GM19240 (cell line): ENCODE results near the gene LPAR1.

Source experiments
- DNase-seq: peaks from one replicate; pipeline ENCODE4 v3.0.0; 2011; ENCODE audit warnings: low spot score; ENCODE audit not compliant: insufficient read length

Gene LPAR1

GRCh38 chr9:110921705-110922104 is 116.6 kb downstream of the LPAR1 start:
- no peak for DNase-seq

- DNase-seq, result no peak
These were observed 118.7 kb downstream of the LPAR1 start for GRCh38 chr9:110919609-110920008.

GRCh38 chr9:110919050-110919435 is 119.2 kb downstream of the LPAR1 start:
- DNase-seq, result no peak

- DNase-seq, result no peak
These were observed 119.8 kb downstream of the LPAR1 start for GRCh38 chr9:110918316-110919049.

- no peak for DNase-seq
These were observed 121.9 kb downstream of the LPAR1 start for GRCh38 chr9:110916403-110916802.

- no peak for DNase-seq
These were observed 125.6 kb downstream of the LPAR1 start for GRCh38 chr9:110912419-110913291.

- DNase-seq, result no peak
These were observed 126.4 kb downstream of the LPAR1 start for GRCh38 chr9:110911659-110912418.

GRCh38 chr9:110908894-110909293 is 129.4 kb downstream of the LPAR1 start:
- DNase-seq, result no peak

- no peak for DNase-seq
These were observed 137.4 kb downstream of the LPAR1 start for GRCh38 chr9:110900917-110901316.

- DNase-seq, result no peak
These were observed 137.8 kb downstream of the LPAR1 start for GRCh38 chr9:110900456-110900855.

GRCh38 chr9:110898866-110899265 is 139.4 kb downstream of the LPAR1 start:
- DNase-seq, result no peak

- no peak for DNase-seq
These were observed 139.9 kb downstream of the LPAR1 start for GRCh38 chr9:110898358-110898757.

GRCh38 chr9:110897943-110898342 is 140.3 kb downstream of the LPAR1 start:
- no peak for DNase-seq

GRCh38 chr9:110895147-110895905 is 142.9 kb downstream of the LPAR1 start:
- no peak for DNase-seq

- DNase-seq, result no peak
These were observed 143.5 kb downstream of the LPAR1 start for GRCh38 chr9:110894731-110895130.

GRCh38 chr9:110892689-110893088 is 145.6 kb downstream of the LPAR1 start:
- no peak for DNase-seq

- DNase-seq, result no peak
These were observed 146.5 kb downstream of the LPAR1 start for GRCh38 chr9:110891760-110892159.

- DNase-seq, result no peak
These were observed 147.9 kb downstream of the LPAR1 start for GRCh38 chr9:110890416-110890815.

GRCh38 chr9:110887276-110887675 is 151.0 kb downstream of the LPAR1 start:
- DNase-seq, result no peak

- DNase-seq, result no peak
These were observed 151.4 kb downstream of the LPAR1 start for GRCh38 chr9:110886832-110887231.

- no peak for DNase-seq
These were observed 158.1 kb downstream of the LPAR1 start for GRCh38 chr9:110880189-110880588.
